Measurements from ENCODE around the gene ARAP1. TPM values are rescaled to one million over a fixed set of nuclear protein-coding genes. Genes with fewer than 3 reads are reported as not detected.

ARAP1 gene
- total RNA-seq, 1 experiment from 2014 or later = 53.0 TPM

GRCh38 chr11:72767203-72768062, 15.2 kb upstream of the ARAP1 start:
- Mint-ChIP-seq H3K9me3 (ENCODE audit: low read depth, unreplicated experiment) (no peaks in the 10 kb centered on the region), H3K36me3 (ENCODE audit: insufficient read depth, unreplicated experiment) (peaks cover 11% of the 10 kb centered on the region), H3K27ac (ENCODE audit: unreplicated experiment) (no peak overlapping the region), H3K4me3 (ENCODE audit: low read depth, unreplicated experiment) (no peak overlapping the region), H3K4me1 (ENCODE audit: low read depth, unreplicated experiment) (peaks cover 11% of the 10 kb centered on the region), H3K27me3 (ENCODE audit: unreplicated experiment) (no peaks in the 10 kb centered on the region)
- no peak for TF ChIP-seq CTCF (IDR thresholded peaks at IDR 0.05; ENCODE audit: unreplicated experiment)
- no TSS peak for BruUV-seq (replicated peaks)
- intact Hi-C loops (cut with micrococcal nuclease; ENCODE audit: unreplicated experiment) = no loop called here
- DNase-seq = no peak
- CTCF ChIA-PET = no interaction called here

GRCh38 chr11:72766152-72766902, 14.1 kb upstream of the ARAP1 start:
- Mint-ChIP-seq H3K27ac (ENCODE audit: unreplicated experiment) (no peak overlapping the region), H3K4me3 (ENCODE audit: low read depth, unreplicated experiment) (no peak overlapping the region), H3K9me3 (ENCODE audit: low read depth, unreplicated experiment) (no peaks in the 10 kb centered on the region), H3K4me1 (ENCODE audit: low read depth, unreplicated experiment) (peaks cover 9% of the 10 kb centered on the region), H3K36me3 (ENCODE audit: insufficient read depth, unreplicated experiment) (peaks cover 11% of the 10 kb centered on the region), H3K27me3 (ENCODE audit: unreplicated experiment) (no peaks in the 10 kb centered on the region)
- intact Hi-C loops (cut with micrococcal nuclease; ENCODE audit: unreplicated experiment) = no loop called here
- DNase-seq = no peak
- no peak for TF ChIP-seq CTCF (IDR thresholded peaks at IDR 0.05; ENCODE audit: unreplicated experiment)
- CTCF ChIA-PET = interaction anchor here (0.6 kb wide), 1 partner anchor 269 kb away, joined by 3 read pairs; no protein-coding TSS in a partner anchor
- no TSS peak for BruUV-seq (replicated peaks)

GRCh38 chr11:72764503-72764902, 12.3 kb upstream of the ARAP1 start:
- Mint-ChIP-seq H3K9me3 (ENCODE audit: low read depth, unreplicated experiment) (no peaks in the 10 kb centered on the region), H3K36me3 (ENCODE audit: insufficient read depth, unreplicated experiment) (peaks cover 11% of the 10 kb centered on the region), H3K4me3 (ENCODE audit: low read depth, unreplicated experiment) (no peak overlapping the region), H3K4me1 (ENCODE audit: low read depth, unreplicated experiment) (peaks cover 17% of the 10 kb centered on the region), H3K27ac (ENCODE audit: unreplicated experiment) (no peak overlapping the region), H3K27me3 (ENCODE audit: unreplicated experiment) (no peaks in the 10 kb centered on the region)
- TF ChIP-seq CTCF (IDR thresholded peaks at IDR 0.05; ENCODE audit: unreplicated experiment) = no peak
- no TSS peak for BruUV-seq (replicated peaks)
- intact Hi-C loops (cut with micrococcal nuclease; ENCODE audit: unreplicated experiment) = no loop called here
- DNase-seq = no peak
- CTCF ChIA-PET = no interaction called here

GRCh38 chr11:72763823-72764222, 11.6 kb upstream of the ARAP1 start:
- peaks cover 17% of the 10 kb centered on the region for H3K4me1 Mint-ChIP-seq (ENCODE audit: low read depth, unreplicated experiment)
- no peak for DNase-seq
- BruUV-seq (replicated peaks) = no TSS peak
- H3K36me3 Mint-ChIP-seq (ENCODE audit: insufficient read depth, unreplicated experiment) = peaks cover 11% of the 10 kb centered on the region
- TF ChIP-seq CTCF (IDR thresholded peaks at IDR 0.05; ENCODE audit: unreplicated experiment) = no peak
- CTCF ChIA-PET = no interaction called here
- H3K27me3 Mint-ChIP-seq (ENCODE audit: unreplicated experiment) = no peaks in the 10 kb centered on the region
- no peak overlapping the region for H3K4me3 Mint-ChIP-seq (ENCODE audit: low read depth, unreplicated experiment)
- no peaks in the 10 kb centered on the region for H3K9me3 Mint-ChIP-seq (ENCODE audit: low read depth, unreplicated experiment)
- no peak overlapping the region for H3K27ac Mint-ChIP-seq (ENCODE audit: unreplicated experiment)
- intact Hi-C loops (cut with micrococcal nuclease; ENCODE audit: unreplicated experiment) = no loop called here
